Measurements from ENCODE around the gene LGALS14.
"Not testable (repeated sequence)": the region's sequence is repeated elsewhere in the genome, so short reads cannot be mapped to it uniquely, and the experiment has no call there.

Gene LGALS14

DNA sequence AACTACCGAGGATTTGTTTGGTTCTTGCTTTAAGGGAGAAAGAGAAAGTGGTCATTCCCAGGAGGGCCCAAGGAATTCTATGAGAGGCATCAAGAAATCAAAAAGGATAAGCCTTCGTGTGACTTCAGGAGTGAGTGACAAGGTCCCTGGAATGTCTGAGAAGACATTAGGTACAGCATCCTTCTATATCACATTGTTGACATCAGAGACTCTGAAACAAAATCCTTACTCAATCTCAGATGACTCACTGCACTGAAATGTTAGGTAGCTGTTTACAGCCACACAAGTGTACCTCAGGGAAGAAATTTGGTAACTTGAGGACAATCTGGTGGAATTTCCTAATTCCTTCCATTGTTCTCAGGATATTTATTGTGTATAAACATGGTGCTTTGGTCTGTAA lies 7.9 kb upstream of the LGALS14 start:
- no peak for DNase-seq

DNA sequence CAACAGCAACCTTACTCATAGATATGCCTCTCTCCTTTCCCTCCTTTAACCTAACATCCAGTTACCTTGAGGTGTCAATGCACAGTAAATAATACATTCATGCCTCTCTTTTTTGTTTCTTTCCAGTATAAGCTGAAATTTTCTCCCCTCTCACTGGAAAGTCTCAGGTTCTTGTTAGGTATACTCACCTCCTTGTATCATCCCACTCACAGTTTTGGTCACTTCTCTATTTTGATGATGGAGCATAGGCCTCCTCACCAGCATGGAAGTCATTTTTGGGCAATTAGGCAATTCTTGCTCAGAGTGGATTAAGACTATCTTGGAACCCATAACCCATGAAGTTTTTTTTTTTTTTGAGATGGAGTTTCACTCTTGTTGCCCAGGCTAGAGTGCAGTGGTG lies 5.7 kb upstream of the LGALS14 start:
- DNase-seq = no peak

DNA sequence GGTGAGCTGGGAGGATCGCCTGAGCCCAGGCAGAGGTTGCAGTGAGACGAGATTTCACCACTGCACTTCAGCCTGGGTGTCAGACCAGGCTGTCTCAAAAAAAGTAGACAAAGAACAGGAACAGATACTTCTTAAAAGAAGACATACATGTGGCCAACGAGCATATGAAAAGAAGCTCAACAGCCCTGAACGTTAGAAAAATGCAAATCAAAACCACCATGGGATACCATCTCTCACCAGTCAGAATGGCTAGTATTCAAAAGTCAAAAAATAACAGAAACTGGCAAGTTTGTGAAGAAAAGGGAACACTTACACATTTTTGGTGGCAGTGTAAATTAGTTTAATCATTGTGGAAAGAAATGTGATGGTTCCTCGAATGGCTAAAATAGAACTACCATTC lies 3.0 kb upstream of the LGALS14 start:
- DNase-seq = no peak

DNA sequence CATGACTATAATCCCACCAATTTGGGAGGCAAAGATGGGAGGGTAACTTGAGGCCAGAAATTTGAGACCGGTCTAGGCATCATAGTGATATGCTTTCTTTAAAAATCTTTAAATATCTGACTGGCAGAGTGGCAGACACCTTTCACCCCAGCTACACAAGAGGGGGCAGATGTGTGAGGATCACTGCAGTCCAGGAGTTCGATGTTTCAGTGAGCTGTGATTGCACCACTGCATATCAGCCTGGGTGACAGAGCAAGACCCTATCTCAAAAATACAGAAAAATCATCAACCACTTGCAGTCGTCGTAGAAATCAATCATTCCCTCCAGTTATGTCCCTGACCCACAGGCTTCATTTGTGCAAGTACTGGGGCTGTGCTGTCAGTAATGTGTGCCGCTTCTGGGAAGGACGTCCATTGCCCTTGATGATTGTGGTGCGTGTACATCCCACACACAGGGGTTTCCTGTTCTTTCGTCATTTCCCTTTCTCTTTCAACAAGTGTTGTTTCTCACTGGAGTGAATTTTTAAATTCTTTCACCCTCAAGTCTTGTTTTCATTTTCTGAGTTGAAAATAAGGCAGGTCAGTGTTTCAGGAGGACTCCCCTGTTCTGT lies 1.4 kb downstream of the LGALS14 start:
- DNase-seq = no peak

DNA sequence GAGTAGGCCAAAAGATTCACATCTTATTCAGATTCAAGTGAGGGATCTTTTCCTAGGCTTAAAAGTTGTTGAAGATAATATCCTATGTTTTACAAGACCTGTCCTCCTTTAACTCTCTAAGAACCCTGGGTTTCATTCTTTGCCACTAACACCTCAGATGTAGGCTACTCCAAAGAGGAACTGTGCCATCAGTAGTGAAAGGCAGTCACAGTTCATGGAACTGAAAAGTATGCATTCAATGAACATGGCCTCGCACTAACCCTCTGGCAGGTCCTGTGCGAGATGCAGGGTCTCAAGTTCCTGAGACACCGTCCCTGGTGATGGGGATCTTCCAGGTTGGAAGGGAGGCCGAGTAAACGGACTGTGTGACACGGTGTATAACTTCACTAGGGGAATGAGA lies 4.3 kb downstream of the LGALS14 start:
- no peak for DNase-seq

DNA sequence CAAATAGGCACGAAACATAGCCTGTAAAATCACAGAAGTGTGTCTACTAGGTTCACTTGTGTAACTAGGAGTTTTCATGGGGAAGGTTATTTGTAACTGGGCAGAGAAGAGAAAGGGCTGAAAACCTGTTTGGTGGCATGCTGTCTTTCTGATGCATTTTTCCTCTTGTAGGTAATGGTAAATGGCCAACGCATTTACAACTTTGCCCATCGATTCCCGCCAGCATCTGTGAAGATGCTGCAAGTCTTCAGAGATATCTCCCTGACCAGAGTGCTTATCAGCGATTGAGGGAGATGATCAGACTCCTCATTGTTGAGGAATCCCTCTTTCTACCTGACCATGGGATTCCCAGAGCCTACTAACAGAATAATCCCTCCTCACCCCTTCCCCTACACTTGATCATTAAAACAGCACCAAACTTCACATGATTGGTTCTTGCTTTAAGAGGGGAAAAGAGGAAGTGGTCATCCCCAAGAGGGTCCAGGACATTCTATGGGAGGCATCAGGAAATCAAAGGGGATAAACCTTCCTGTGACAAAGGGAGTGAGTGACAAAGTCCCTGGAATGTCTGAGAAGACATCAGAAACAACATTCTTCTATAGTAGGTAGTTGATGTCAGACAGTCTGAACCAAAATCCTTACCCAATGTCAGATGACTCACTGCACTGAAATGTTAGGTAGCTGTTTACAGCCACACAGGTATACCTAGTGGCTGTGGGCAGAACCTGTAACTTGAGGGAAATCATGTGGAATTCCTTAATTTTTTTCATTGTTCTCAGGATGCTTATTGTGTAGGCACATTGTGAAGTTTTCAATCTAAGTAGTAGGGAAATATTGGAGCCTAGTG lies 5.0 kb downstream of the LGALS14 start:
- DNase-seq = no peak

DNA sequence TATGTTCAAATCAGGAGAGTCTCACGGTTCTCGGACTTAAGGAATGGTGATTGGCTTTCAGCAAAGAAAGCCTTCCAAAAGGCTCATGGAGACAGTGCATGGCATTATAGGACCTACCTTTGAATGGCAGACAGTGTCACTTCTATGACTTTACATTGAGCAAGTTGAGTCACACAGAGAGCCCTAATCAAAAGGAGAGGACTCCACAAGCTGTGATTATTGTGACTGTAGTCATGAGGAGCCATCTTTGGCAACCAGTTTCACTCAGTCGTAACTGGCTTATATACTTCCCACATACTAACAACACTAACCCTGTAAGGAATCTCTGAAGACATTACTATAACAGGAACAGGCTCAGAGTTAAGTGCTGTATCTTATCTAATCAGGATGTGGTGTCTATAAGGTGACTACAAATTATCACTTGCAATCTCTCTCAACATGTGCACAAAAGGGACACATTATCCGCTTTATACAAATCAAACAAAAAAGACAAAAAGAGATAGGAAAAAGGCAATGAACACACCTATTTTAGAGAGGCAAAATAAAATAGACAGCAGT lies 6.1 kb downstream of the LGALS14 start:
- no peak for DNase-seq

DNA sequence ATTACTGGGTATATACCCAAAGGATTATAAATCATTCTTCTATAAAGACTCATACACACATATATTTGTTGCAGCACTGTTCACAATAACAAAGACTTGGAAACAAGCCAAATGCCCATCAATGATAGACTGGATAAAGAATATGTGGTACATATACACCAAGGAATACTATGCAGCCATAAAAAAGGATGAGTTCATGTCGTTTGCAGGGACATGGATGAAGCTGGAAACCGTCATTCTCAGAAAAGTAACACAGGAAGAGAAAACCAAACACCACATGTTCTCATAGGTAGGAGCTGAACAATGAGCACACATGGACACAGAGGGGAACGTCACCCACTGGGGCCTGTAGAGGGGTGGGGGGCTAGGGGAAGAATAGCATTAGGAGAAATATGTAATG lies 15.9 kb downstream of the LGALS14 start:
- not testable (repeated sequence) for DNase-seq

DNA sequence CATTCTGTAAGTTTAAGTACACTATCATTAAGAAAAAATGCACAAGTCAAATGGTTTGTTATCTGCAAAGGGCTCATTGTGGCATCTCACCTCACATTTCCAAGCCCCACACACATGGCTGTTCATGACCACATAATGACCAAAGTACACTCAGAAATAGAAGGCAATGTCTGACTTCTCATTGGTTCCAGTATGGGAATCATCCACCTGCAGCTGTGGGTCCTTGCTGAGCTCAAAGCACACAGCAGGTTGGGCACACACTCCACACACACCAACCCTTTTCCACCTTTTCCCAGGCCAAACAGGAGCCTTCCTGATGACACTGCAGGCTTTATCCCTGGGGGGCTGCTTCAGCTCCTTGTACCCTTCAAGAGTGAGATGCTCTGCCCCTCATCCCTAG lies 21.7 kb downstream of the LGALS14 start:
- no peak for DNase-seq

DNA sequence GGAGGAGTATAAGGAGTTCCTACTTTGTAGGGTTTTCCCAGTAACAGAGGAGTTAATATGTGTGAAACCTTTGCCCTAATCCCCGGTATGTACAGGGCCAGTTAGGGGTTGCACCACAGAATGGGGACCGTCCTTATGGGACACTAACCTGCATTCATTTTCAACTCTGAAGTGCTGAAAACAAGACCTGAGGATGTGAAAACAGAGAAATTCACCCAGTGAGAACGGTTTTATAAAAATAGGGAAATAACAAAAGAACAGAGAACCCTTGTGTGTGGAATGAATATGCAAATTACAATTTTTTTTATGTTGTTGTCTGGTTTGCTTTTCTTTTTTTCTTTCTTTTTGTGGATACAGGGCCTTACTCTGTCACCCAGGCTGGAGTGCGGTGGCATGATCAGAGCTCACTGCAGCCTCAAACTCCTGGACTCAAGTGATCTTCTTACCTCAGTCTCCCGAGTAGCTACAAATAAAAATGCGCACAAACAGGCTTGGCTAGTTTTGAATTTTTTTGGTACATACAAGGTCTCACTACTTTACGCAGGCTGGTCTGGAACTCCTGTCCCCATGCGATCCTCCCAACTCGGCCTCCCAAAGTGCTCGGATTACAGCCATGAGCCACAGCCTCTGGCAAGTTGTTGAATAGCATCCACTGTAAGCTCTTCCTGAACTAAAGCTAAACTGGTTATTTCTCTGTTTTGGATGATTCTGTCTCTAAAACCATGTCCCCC lies 23.0 kb downstream of the LGALS14 start:
- no peak for DNase-seq

DNA sequence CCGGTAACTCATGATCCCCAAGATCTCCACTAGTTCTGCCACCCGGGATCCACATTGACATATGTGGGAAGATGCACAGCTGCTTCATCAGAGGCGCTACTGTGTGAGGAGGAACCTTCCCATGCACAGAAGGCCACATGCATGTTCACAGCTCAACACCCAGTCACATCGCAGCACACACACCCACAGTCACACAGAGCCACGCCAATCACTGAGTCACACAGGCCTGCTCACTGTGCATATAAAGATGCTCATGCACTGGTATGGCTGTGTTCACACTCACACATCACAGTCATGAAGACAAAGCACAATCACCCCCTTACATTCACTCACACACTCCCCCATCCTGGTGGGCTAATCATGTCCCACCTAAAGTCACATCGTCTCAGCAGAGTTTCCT lies 23.8 kb downstream of the LGALS14 start:
- no peak for DNase-seq

DNA sequence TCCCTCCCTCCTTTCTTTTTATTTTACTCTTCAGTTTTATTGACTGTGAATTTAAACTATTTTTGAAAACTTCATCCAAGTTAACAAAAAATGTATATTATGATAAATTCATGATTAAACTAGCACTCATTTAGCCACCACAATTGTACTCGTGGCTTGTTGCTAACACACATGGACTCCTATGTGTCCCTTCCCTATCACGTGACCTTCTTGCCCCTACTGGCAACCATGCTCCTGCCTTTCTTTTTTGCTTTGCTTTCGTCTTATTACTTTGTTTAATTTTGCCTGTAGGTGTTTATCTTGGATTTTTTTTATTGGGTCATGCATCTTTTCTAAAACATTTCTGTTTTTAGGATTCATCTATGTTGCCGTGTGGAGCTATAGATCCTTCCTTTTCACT lies 25.3 kb downstream of the LGALS14 start:
- DNase-seq = no peak

DNA sequence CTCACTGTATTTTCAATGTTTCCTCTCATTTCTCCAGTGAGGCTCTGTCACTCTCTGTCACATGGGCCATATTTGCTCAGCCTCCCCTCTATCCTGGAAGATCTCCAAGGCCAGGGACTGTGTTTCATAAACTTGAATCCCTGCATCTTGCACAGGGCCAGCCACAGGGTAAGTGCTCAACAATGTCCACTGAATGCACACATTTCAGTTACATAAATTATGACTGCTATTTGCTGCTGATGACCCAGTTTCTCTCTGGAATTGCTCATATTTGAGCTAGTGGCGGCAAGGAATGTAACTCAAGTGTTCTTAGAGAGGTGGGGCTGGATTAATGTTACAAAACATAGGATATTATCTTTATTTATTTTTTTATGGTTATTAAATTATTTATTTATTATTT lies 27.4 kb downstream of the LGALS14 start:
- no peak for DNase-seq

DNA sequence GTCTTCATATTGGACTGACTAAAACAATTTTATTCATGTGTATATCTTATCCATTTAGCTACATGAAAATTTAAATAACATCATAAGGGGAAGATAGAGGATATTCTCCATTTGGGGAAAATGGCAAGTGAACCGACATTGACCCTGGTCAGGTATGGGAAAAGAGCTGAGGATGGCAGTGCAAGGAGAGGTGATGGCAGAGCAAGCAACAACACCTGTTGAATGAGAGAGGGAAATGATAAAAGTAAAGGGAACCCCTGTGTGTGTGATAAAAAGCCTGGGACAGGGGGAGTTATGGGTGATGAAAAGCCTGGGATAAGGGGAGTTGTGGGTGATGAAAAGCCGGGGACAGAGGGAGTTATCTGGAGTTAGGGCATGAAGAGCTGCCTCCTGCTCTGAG lies 29.6 kb downstream of the LGALS14 start:
- no peak for DNase-seq

DNA sequence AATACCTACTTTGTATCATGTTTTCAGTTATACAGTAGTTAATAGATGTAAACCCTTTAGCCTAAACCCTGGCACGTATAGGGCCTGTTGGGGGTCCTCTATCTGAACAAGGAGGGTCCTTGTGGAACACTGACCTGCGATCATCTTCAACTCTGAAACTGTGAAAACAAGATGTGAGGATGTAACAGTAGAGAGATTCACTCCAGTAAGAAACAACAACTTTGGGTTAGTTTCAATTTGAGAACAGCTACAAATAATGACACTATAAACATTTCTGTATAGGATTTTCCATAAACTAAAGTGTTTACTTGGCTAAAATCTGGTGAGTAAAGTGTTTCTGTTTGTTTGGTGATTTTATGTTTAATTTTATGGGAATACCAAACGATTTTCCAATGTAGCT lies 31.4 kb downstream of the LGALS14 start:
- no peak for DNase-seq

DNA sequence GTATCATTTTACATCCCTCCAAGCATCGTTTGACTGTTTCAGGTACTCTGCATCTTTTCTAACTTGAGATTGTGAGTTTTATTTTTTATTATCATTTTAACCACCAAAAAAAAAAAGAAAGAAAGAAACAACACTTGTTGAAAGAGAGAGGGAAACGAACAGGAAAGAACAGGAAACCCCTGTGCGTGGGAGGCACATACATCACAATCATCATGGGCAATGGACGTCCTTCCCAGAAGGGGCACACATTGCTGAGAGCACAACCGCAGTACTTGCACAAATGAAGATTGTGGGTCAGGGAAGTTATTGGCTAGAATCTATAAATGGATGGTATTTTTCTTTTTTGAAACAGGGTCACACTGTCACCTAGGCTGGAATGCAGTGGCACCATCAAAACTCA lies 31.8 kb downstream of the LGALS14 start:
- DNase-seq = no peak

DNA sequence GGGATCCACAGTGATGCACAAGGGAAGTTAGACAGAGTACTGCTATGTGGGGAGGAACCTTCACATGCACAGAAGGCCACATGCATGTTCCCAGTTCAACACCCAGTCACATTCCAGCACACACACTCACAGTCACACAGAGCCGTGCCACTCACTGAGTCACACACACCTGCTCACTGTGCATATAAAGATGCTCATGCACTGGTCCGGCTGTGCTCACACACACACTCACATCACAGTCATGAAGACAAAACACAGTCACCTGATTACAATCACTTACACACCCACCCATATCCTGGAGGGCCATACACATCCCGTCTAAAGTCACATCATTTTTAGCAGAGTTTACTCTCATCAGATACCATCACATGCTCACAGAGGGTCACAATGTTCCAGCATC lies 33.1 kb downstream of the LGALS14 start:
- DNase-seq = no peak

DNA sequence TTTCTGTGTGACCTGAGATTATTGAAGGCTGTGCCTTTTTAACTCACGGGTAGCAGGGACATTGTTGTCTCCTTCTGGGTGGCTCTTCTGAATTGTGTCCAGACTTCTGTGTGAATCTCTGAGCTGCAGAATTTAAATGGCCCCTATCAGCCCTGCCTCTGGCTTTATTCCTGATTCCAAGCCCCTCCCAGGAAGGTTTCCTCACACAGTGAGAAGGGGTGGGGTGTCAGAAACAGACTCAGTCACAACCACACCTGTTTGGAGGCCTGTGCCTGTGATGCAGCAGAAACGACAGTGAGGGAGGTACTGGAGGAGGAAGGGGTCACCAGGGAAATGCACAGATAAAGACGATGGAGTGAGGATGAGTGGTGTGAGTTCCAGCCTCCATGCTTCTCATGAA lies 33.6 kb downstream of the LGALS14 start, which contains the start of gene CLC:
CLC (minus strand) TSS at position 139 of the 400 bp plus-strand sequence; CDS start at position 62, 77 bp downstream.
- no peak for DNase-seq

DNA sequence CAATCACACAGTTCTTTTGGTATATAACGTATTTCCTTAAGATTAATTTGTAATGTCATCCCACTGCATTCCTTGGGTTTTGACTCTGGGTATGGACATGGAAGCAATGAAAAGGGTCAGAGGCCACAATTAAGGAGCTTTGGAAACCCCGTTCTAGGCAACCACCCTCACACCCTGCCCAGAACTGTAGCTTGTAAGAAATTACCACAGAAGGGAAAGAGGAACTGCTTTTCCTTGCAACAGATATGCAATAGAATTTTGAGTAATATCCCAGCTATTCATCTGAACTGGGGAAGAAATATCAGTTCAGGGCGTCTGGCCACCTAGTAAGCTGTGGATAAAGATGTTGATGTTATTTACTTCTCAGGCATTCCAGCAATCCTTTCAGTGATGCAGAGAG lies 34.5 kb downstream of the LGALS14 start:
- DNase-seq = no peak

DNA sequence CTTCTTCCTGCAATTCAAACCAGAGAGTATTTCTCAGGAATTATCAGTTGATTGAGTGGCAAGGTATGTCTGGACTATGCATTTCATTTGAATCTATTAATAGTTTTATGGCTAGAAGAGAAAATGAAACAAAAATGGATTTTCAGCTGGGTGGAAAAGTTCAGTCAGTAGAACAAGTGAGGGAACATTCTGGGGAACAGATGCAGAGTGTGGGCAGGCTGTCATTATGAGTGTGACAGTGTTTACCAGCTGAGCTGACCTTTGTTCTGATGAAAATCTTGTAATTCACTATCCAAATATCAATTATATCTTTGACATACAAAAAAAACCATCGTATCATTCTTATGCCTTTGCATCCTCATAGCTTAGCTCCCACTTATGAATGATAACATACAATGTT lies 36.1 kb downstream of the LGALS14 start:
- DNase-seq = no peak

DNA sequence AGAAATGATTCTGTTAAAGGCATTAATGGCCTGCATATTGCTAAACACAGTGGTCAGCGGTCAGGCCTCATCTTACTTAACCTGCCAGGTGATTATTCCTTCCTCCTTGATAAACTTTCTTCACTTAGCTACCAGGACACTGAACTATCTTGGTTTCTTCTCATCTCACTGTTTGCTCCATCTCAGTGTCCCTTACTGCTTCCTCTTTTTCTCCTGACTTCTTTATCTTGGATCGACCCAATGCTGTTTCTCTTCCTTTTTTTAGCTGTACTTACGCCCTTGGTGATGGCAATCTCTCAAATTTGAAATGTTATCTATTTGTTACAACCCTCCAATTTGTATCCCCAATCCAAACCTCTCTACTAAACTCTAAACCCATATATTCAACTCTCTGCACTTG lies 41.4 kb downstream of the LGALS14 start:
- no peak for DNase-seq

DNA sequence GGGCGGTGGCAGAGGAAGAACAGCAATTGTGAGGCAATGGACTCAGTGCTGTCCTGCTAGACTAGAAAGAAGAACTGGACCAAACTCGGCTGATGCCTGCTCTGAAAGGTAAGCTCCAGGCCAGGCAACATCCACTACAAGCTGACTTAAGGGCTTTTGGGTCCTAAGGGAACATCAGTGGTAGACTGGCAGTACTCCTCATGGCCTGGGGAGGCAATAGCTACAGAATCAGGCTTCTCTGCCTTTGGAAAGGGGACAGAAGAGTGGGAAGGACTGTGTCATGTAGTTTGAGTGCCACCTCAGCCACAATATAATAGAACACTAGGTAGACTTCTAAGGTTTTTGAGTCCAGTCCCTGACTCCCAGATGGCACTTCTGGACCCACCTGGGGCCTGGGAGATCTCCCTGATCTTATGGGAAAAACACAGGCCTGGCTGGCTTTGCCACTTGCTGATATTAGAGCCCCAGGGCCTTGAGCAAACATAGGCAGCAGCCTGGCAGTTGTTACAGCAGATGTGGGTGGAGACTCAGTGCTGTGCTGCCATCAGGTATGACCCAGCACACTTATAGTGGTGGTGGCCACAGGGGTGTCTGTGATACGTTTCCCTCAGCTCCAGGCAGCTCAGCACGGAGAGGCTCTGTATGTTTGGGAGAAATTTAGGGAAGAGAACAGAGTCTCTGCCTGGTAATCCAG lies 42.7 kb downstream of the LGALS14 start:
- DNase-seq = no peak

DNA sequence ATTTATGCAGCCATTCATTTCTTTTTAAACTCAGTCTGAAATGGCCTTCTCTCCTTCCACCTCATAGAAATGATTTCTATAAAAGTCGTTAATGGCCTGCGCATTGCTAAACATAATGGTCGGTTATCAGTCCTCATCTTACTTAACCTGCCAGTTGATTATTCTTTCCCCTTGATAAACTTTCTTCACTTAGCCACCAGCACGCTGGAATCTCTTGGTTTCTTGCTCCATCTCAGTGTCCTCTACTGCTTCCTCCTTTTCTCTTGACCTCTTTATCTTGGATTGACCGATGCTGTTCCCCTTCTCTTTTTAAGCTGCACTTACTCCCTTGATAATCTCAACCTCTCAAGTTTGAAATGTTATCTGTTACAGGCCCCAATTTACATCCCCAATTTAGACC lies 45.7 kb downstream of the LGALS14 start:
- no peak for DNase-seq

All from NCI-H1417 (cell line).